Dedifferentiated amniotic fluid mesenchymal stem cell (primary cell): ENCODE measurements around the gene ANGPT4.
"Not testable (repeated sequence)": the region's sequence is repeated elsewhere in the genome, so short reads cannot be mapped to it uniquely, and the experiment has no call there.

Source experiments
- DNase-seq: peaks from one replicate; pipeline ENCODE4 v3.0.0-alpha.2; 2016; ENCODE audit errors: extremely low spot score

The ANGPT4 gene

DNA sequence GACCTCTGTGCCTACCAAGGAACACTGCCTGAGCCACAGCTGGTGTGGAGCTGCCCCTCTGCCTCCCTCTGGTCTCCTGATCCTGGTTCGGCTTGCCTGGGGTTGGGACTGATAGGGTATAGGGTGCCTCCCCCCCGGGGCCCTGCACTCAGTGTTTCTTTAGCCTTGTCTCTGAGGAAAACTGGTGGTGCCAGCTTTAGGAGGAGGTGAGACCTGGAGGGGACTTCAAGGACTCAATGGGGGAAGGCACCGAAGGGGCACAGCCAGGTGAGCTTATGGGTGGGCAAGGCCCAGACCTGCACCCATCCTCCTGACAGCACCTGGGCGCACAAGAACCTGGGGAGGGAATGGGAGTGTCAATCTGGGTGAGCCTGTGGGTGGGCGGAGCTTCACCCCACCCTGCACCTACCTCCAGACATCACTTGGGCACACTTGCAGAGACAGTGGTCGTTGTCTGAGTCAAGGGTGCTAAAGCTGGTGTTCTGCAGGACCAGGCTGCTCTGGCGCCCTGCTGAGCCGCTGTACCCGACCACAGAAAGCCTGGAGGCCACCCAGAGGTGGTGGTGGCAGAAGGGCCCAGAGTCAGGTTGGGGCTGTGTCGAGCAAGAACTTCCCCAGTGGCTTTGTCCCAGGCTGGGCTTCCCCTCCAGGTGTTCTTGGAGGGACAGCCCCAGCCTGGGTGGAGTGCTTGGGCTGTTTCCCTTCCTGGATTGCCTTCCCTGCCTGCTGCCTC lies 42.1 kb downstream of the ANGPT4 start:
- DNase-seq = no peak

- no peak for DNase-seq
Observed at GRCh38 chr20:872855-873520, 43.1 kb downstream of the ANGPT4 start.

GRCh38 chr20:871948-872347 lies 44.2 kb downstream of the ANGPT4 start:
- no peak for DNase-seq

- no peak for DNase-seq
Observed at GRCh38 chr20:871436-871835, 44.7 kb downstream of the ANGPT4 start.

DNA sequence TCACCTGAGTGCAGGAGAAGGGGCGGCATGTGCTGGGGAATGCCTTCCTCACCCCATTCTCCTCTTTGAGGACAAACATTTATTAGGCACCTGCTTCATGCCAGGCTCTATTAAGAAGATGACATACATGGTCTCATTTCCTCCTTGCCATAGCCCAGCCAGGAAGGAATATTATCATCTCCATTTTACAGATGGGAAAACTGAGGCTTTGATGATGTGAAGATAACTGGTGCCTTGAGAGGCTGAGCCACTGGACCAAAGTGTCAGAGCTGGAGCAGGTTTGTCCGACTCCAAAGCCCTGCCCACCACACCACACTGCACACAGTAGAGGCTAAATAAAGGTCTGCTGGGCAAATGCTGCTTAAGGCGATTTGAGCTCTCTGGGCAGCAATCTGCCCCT lies 45.4 kb downstream of the ANGPT4 start:
- no peak for DNase-seq

DNA sequence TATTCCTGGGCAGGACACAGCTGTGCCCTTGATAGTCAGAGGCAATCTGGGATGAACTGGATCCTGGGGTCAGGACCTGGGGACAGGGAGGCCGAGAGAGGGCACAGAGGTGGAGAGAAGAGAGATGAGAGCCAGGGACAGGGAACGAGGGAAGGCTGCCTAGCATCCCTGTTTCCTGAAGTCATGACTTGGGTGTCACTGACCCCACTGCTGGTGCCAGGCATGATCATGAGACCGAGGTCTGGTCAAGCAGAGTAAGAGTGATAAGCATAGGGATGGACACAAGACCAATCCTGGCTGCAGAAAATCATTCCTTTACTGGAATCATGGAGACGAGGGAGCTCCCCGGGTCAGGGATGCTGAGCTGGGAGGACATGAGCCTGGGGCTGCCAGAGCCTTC lies 46.5 kb downstream of the ANGPT4 start:
- DNase-seq = no peak

DNA sequence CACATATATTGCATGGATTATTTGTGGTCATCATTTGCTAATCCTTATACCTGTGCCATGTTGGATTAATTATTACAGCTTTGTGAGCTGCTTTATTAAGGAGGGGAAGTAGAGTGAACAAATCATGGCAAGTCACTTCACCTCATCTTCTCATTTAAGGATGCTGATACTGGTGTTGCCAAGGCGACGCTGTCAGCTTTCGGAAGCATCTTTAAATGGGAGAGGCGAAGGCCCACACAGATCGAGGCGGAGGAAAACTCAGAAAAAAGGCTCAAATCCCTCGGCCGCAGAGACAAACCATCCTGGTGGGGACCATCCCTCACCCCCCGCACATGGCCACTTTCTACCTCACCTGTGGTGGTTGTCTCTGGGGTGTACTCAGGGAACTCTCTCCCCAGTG lies 47.9 kb downstream of the ANGPT4 start:
- no peak for DNase-seq

DNA sequence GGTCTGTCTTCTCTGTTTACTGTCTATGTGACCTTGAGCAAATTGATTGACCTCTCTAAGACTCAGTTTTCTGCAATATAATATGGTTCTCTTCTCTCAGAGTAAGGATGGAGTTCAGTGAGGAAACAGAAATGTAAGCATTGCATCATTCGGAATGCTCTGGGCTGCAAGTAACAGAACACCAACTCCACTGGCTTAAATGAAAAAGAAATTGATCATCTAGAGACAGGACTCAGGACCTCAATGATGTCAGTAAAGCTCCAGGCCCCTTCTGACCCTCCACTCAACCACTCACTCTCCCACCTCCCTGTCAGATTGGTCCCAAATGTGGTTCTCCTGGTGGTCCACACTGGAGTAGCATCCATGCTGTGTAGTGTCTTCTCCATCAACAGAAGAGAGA lies 50.7 kb downstream of the ANGPT4 start:
- DNase-seq = no peak

DNA sequence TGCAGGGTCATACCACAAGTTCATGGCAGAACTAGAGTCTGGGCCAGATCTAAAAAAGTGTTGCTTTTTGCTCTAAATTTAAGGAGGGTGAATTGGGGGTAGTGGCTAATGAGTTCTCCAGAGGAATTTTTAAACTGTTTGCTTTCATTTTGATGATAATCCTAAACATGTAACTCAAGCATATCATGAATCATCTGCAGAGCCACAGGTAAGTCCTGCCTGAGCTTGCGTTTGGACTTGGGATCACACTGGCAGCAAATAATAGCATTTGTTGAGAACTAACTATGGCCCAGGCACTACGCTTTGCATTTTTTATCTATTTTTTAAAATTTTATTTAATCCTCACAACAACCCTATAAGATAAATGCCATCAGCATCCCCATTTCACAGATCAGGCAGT lies 55.2 kb downstream of the ANGPT4 start:
- DNase-seq = no peak

DNA sequence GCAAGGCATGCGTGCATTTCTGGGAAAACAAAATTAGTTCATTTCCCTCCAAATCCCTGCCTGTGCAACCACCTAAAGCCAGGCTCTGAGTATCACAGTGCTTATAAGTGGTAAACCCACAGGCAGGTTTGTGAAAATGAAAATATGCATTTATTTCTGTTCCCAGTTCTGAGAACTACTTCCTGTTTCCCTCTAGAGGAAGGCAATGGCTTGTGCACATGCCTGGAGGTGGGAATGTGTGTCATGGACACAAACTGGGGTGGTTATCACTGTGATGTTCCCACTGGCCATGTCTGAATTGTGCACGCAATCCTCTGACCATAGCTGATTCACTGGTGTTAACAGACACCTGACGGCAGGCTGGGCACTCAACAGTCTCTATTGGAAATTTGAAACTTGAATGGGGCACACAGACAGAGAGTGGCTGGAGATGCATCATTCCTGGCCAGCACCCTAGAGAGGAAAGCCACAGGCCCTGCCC lies 56.3 kb downstream of the ANGPT4 start:
- no peak for DNase-seq

GRCh38 chr20:858011-858410 lies 58.1 kb downstream of the ANGPT4 start:
- DNase-seq = no peak

- DNase-seq = peak; percentile 62
Observed at GRCh38 chr20:856361-856775, 59.8 kb downstream of the ANGPT4 start.

GRCh38 chr20:855466-856360 lies 60.4 kb downstream of the ANGPT4 start:
- no peak for DNase-seq

DNA sequence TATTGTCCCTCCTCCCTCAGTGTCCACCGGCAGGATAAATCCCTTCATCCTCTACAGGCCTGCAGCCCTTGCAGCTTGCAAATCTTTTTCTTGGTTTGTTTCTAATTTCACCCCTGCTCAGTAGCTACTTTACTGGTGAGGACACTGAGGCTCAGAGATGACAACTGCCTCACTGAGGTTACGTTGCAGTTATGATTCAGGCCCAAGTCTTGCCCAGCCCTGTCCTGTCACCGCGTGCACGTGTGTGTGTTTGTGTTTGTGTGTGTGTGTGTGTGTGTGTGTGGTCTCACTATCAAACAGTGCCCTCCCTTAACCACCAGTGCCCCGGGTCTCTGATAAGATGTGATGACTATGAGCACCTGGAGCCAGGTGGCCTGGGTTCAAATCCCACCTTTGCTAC lies 61.5 kb downstream of the ANGPT4 start:
- no peak for DNase-seq

- no peak for DNase-seq
Observed at GRCh38 chr20:853406-853996, 62.6 kb downstream of the ANGPT4 start.

GRCh38 chr20:848731-849130 lies 67.4 kb downstream of the ANGPT4 start:
- DNase-seq = not testable (repeated sequence)

GRCh38 chr20:848193-848592 lies 67.9 kb downstream of the ANGPT4 start:
- DNase-seq = no peak

- no peak for DNase-seq
Observed at GRCh38 chr20:846894-847278, 69.2 kb downstream of the ANGPT4 start.

DNA sequence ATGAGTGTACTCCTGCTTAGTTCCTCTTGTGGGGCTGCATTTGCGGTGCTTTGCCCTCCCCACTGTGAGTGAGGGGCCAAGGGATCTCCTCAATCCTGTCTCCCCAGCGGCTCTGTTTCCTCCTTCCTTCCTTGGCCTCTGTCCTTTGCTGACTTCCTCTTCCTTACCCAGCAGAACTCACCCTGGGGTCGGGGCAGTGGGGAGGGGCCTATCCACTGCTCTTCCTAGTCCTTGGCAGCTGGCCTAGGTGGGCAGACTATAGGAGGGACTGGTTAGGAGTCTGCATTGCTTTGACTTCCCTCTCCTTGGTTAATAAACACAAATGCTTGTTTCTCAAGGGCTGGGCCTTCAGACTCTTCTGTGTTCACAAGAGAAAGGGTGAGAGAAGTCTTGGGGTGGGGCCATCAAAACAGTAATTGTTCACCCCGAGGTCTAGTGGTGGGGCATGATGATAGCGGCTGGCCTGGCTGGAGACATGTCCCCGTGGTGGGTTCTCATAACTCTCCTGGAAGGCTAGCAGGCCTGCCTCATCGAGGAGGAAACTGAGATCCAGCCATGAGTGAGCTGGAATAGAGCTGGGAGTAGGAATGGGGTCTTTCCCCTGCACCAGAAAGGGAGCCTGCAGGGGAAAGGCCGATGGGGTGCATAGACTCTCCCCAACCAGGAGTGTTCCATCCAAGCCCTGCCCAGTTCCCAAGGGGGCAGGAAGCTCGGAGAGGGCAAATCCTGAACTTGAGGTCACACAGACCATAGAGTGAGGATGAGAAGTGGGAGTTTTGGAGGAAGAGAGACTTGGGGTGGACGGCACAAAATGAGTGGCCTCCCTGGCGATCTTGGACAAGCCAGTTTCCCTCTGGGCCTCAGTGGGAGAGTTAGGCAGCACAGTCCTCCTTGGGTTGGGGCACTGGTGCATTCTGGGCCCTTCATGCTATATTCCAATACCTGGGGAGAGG lies 69.9 kb downstream of the ANGPT4 start:
- no peak for DNase-seq

DNA sequence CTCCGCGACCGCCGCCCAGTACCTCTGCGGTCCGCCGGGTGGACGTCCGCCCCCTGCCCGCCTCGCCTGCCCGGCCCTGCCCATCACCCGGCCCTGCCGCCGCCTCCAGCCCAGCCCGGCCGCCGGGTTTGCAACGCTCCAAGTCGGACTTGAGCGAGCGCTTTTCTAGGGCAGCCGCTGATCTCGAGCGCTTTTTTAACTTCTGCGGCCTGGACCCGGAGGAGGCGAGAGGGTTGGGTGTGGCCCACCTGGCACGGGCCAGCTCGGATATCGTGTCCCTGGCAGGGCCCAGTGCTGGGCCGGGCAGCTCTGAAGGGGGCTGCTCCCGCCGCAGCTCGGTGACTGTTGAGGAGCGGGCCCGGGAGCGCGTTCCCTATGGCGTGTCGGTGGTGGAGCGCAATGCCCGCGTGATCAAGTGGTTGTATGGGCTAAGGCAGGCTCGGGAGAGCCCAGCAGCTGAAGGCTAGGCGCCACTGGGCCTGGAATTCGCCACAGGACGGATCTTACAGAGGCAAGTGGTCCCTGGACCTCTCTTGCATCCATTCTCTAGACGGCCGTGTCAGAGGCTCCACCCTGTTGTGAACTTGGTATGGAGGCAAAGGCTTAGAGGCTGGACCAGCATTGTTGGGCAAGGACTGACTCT lies 70.8 kb downstream of the ANGPT4 start:
- no peak for DNase-seq
